SK-N-SH treated with all-trans-retinoic acid at 6 μM for 48 hours (cell line): Measurements from ENCODE around the gene CDK5R1.

ENCODE experiments used
- ATAC-seq: fragments of 200-7000 bp; cut with Tn5 transposase; 3 replicates; pipeline ENCODE4 v1.9.1; 2020; ENCODE audit warnings: mild to moderate bottlenecking, moderate library complexity
- ARNTL ChIP-seq: fragments of 450-650 bp; formaldehyde crosslinking; IDR thresholded peaks from 2 replicates; pipeline ENCODE4 v1.5.0; 2020; ENCODE audit warnings: low read depth, mild to moderate bottlenecking, moderate library complexity, borderline replicate concordance
- BACH2 ChIP-seq: fragments of 250-450 bp; sonication (Bioruptor Pico); IDR thresholded peaks from 2 replicates; pipeline ENCODE4 v1.9.0; 2021; ENCODE audit warnings: mild to moderate bottlenecking, borderline replicate concordance
- CSDC2 ChIP-seq: fragments of 250-450 bp; sonication (Bioruptor Pico); IDR thresholded peaks from 2 replicates; pipeline ENCODE4 v1.5.0; 2020; ENCODE audit warnings: mild to moderate bottlenecking, moderate library complexity
- ESRRG ChIP-seq: fragments of 250-450 bp; sonication (Bioruptor Pico); IDR thresholded peaks from 2 replicates; pipeline ENCODE4 v1.6.1; 2021; ENCODE audit warnings: mild to moderate bottlenecking
- ISL1 ChIP-seq: fragments of 250-450 bp; sonication (Bioruptor Pico); IDR thresholded peaks from 2 replicates; pipeline ENCODE4 v2.1.2; 2022; ENCODE audit warnings: mild to moderate bottlenecking, moderate library complexity
- OSR1 ChIP-seq: fragments of 250-450 bp; sonication (Bioruptor Pico); IDR thresholded peaks from 2 replicates; pipeline ENCODE4 v1.8.0; 2022; ENCODE audit warnings: moderate library complexity, mild to moderate bottlenecking, inconsistent platforms
- PPARA ChIP-seq: fragments of 250-450 bp; sonication (Bioruptor Pico); IDR thresholded peaks from 2 replicates; pipeline ENCODE4 v1.5.0; 2020; ENCODE audit warnings: mild to moderate bottlenecking, borderline replicate concordance
- RARB ChIP-seq: fragments of 250-450 bp; sonication (Bioruptor Pico); IDR thresholded peaks from 2 replicates; pipeline ENCODE4 v1.8.0; 2021; ENCODE audit warnings: mild to moderate bottlenecking, moderate library complexity
- SNAI2 ChIP-seq: fragments of 250-450 bp; sonication (Bioruptor Pico); IDR thresholded peaks from 2 replicates; pipeline ENCODE4 v1.5.0; 2020; ENCODE audit warnings: mild to moderate bottlenecking, moderate library complexity
- TCF4 ChIP-seq: fragments of 250-450 bp; sonication (Bioruptor Pico); IDR thresholded peaks from 2 replicates; pipeline ENCODE4 v1.8.0; 2021; ENCODE audit warnings: mild to moderate bottlenecking, moderate library complexity, borderline replicate concordance
- TOX ChIP-seq: fragments of 250-450 bp; sonication (Bioruptor Pico); IDR thresholded peaks from 2 replicates; pipeline ENCODE4 v1.8.0; 2021; ENCODE audit warnings: mild to moderate bottlenecking, moderate library complexity, borderline replicate concordance
- ZC3H10 ChIP-seq: fragments of 250-450 bp; sonication (Bioruptor Pico); IDR thresholded peaks from 2 replicates; pipeline ENCODE4 v1.5.1; 2021; ENCODE audit warnings: mild to moderate bottlenecking, moderate library complexity
- ZFP3 ChIP-seq: fragments of 250-450 bp; sonication (Bioruptor Pico); IDR thresholded peaks from 2 replicates; pipeline ENCODE4 v1.5.0; 2020; ENCODE audit warnings: mild to moderate bottlenecking, moderate library complexity
- ZFP30 ChIP-seq: fragments of 450-650 bp; formaldehyde crosslinking; IDR thresholded peaks from 2 replicates; pipeline ENCODE4 v1.5.0; 2022; ENCODE audit warnings: mild to moderate bottlenecking, moderate library complexity
- ZNF565 ChIP-seq: fragments of 450-650 bp; formaldehyde crosslinking; conservative IDR thresholded peaks from 2 replicates; pipeline ENCODE4 v1.5.0; 2020; ENCODE audit warnings: low read depth, mild to moderate bottlenecking, moderate library complexity
- ZNF70 ChIP-seq: fragments of 450-650 bp; formaldehyde crosslinking; IDR thresholded peaks from 2 replicates; pipeline ENCODE4 v1.5.0; 2020; ENCODE audit warnings: mild to moderate bottlenecking, moderate library complexity
- ZNF8 ChIP-seq: fragments of 450-650 bp; formaldehyde crosslinking; IDR thresholded peaks from 2 replicates; pipeline ENCODE4 v1.5.0; 2020; ENCODE audit warnings: mild to moderate bottlenecking, moderate library complexity
- TF ChIP-seq, protein P1 (sequence below): fragments of 250-450 bp; sonication (Bioruptor Pico); IDR thresholded peaks from 2 replicates; pipeline ENCODE4 v1.8.0; 2021; ENCODE audit warnings: low read depth, mild to moderate bottlenecking, moderate library complexity, borderline replicate concordance
- TF ChIP-seq, protein P2 (sequence below): fragments of 250-450 bp; sonication (Bioruptor Pico); IDR thresholded peaks from 2 replicates; pipeline ENCODE4 v1.8.0; 2020; ENCODE audit warnings: mild to moderate bottlenecking, moderate library complexity, borderline replicate concordance
- TF ChIP-seq, protein P3 (sequence below): fragments of 250-450 bp; sonication (Bioruptor Pico); IDR thresholded peaks from 2 replicates; pipeline ENCODE4 v1.5.0; 2020; ENCODE audit warnings: mild to moderate bottlenecking, moderate library complexity
- TF ChIP-seq, protein P4 (sequence below): fragments of 250-450 bp; sonication (Bioruptor Pico); IDR thresholded peaks from 2 replicates; pipeline ENCODE4 v1.5.1; 2020; ENCODE audit warnings: low read depth, mild to moderate bottlenecking, moderate library complexity
- TF ChIP-seq, protein P5 (sequence below): fragments of 250-450 bp; sonication (Bioruptor Pico); IDR thresholded peaks from 2 replicates; pipeline ENCODE4 v1.5.1; 2021; ENCODE audit warnings: mild to moderate bottlenecking, moderate library complexity

CDK5R1 gene

DNA sequence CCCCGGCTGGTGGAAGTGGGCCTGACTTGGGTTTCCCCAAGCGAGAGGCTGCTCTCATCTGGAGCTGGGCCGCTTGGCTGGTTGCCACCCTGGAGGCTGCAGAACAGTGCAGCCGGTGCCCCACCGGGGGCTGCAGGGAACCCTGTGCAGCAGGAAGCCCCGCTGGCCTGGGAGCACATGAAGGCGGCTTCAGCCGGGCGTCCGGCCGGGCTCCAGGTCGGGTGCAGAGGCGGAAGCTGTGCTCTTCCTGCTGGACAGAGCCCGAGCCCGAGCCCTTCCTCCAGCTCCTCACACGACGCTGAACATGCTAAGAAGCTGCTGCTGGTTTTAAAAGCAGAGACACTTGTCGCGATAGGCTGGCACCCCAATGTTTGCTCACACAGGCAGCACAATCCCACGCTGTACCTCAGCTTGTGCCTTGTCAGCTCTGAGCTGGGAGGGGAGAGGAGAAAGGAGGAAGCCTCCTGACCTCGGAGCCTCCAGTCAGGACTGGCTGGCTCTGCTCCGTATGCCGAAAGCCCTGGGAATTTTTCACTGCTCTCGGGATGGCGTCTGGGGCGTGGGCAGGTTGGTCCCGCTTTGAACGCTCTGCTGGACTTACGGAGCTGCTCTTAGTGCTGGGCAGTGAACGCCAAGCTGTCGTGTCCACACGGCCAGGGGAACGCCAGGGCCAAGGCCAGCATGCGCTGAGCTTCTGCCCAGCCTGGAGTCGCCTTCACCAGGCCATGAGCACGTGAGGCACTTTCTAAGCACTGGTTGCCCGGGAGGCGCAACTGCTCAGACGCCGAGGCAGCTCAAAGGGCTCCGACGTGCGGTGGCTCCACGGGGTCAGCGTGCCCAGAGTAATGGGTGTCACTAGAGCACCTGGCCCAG, 8.8 kb downstream of the CDK5R1 start:
- peak; percentile 48 for ATAC-seq
- TF ChIP-seq, protein P1, sequence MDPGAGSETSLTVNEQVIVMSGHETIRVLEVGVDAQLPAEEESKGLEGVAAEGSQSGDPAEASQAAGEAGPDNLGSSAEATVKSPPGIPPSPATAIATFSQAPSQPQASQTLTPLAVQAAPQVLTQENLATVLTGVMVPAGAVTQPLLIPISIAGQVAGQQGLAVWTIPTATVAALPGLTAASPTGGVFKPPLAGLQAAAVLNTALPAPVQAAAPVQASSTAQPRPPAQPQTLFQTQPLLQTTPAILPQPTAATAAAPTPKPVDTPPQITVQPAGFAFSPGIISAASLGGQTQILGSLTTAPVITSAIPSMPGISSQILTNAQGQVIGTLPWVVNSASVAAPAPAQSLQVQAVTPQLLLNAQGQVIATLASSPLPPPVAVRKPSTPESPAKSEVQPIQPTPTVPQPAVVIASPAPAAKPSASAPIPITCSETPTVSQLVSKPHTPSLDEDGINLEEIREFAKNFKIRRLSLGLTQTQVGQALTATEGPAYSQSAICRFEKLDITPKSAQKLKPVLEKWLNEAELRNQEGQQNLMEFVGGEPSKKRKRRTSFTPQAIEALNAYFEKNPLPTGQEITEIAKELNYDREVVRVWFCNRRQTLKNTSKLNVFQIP (CRISPR knock-in tag), result no peak
- TF ChIP-seq RARB (CRISPR knock-in tag) (no peak), ESRRG (CRISPR knock-in tag) (no peak), ZNF565 (no peak; the same call in 1 of the 2 replicates), ZNF70 (CRISPR knock-in tag) (no peak), ZC3H10 (CRISPR knock-in tag) (no peak), ISL1 (no peak), ZFP30 (CRISPR knock-in tag) (no peak), PPARA (CRISPR knock-in tag) (no peak), BACH2 (CRISPR knock-in tag) (no peak), OSR1 (CRISPR knock-in tag) (no peak), CSDC2 (CRISPR knock-in tag) (no peak), ARNTL (no peak), TOX (no peak), ZFP3 (no peak), TCF4 (CRISPR knock-in tag) (no peak), SNAI2 (CRISPR knock-in tag) (no peak)
- TF ChIP-seq, protein P2, sequence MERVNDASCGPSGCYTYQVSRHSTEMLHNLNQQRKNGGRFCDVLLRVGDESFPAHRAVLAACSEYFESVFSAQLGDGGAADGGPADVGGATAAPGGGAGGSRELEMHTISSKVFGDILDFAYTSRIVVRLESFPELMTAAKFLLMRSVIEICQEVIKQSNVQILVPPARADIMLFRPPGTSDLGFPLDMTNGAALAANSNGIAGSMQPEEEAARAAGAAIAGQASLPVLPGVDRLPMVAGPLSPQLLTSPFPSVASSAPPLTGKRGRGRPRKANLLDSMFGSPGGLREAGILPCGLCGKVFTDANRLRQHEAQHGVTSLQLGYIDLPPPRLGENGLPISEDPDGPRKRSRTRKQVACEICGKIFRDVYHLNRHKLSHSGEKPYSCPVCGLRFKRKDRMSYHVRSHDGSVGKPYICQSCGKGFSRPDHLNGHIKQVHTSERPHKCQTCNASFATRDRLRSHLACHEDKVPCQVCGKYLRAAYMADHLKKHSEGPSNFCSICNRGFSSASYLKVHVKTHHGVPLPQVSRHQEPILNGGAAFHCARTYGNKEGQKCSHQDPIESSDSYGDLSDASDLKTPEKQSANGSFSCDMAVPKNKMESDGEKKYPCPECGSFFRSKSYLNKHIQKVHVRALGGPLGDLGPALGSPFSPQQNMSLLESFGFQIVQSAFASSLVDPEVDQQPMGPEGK (CRISPR knock-in tag), result no peak
- TF ChIP-seq, protein P3, sequence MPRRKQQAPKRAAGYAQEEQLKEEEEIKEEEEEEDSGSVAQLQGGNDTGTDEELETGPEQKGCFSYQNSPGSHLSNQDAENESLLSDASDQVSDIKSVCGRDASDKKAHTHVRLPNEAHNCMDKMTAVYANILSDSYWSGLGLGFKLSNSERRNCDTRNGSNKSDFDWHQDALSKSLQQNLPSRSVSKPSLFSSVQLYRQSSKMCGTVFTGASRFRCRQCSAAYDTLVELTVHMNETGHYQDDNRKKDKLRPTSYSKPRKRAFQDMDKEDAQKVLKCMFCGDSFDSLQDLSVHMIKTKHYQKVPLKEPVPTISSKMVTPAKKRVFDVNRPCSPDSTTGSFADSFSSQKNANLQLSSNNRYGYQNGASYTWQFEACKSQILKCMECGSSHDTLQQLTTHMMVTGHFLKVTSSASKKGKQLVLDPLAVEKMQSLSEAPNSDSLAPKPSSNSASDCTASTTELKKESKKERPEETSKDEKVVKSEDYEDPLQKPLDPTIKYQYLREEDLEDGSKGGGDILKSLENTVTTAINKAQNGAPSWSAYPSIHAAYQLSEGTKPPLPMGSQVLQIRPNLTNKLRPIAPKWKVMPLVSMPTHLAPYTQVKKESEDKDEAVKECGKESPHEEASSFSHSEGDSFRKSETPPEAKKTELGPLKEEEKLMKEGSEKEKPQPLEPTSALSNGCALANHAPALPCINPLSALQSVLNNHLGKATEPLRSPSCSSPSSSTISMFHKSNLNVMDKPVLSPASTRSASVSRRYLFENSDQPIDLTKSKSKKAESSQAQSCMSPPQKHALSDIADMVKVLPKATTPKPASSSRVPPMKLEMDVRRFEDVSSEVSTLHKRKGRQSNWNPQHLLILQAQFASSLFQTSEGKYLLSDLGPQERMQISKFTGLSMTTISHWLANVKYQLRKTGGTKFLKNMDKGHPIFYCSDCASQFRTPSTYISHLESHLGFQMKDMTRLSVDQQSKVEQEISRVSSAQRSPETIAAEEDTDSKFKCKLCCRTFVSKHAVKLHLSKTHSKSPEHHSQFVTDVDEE (CRISPR knock-in tag), result no peak
- TF ChIP-seq, protein P4, sequence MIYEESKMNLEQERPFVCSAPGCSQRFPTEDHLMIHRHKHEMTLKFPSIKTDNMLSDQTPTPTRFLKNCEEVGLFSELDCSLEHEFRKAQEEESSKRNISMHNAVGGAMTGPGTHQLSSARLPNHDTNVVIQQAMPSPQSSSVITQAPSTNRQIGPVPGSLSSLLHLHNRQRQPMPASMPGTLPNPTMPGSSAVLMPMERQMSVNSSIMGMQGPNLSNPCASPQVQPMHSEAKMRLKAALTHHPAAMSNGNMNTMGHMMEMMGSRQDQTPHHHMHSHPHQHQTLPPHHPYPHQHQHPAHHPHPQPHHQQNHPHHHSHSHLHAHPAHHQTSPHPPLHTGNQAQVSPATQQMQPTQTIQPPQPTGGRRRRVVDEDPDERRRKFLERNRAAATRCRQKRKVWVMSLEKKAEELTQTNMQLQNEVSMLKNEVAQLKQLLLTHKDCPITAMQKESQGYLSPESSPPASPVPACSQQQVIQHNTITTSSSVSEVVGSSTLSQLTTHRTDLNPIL, result no peak

DNA sequence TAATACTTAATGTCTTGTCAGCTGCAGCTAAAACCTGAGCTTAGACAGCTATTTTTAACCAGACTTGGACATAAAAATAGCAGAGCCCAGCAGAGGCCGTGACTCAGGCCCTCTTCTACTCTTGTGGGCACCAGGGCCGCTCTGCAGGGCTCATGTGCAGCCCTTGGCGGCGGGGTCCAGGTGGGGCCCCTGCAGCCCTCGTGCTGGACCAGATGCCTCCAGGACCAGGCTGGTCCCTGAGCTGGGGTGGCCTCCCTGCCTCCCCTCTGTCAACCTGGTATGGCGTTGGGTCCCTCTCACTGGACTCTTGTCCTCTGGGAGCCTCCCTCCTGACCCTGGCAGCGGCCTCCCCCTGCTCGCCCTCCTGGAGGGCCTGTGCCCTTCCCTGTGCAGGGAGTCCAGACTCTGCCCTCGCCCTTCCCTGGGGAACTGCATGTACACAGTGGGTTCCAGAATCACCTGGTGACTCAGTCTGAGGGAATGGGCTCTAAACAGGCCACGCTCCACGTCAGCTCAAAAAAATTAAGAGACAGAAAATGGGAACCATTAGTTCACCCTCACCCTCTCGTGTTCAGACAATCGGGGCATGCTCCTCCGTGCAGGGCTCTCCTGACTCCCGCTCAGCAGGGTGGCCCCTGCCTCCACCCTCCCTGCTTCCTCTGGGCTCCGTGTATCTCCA, 9.7 kb downstream of the CDK5R1 start:
- TF ChIP-seq ISL1 (no peak), ARNTL (no peak), ZNF565 (no peak), ZFP3 (no peak), ZC3H10 (CRISPR knock-in tag) (no peak), SNAI2 (CRISPR knock-in tag) (no peak), ZNF8 (CRISPR knock-in tag) (no peak), ESRRG (CRISPR knock-in tag) (no peak), ZFP30 (CRISPR knock-in tag) (no peak), CSDC2 (CRISPR knock-in tag) (no peak)
- TF ChIP-seq, protein P2 (CRISPR knock-in tag), result no peak
- TF ChIP-seq, protein P1 (CRISPR knock-in tag), result no peak
- TF ChIP-seq, protein P5, sequence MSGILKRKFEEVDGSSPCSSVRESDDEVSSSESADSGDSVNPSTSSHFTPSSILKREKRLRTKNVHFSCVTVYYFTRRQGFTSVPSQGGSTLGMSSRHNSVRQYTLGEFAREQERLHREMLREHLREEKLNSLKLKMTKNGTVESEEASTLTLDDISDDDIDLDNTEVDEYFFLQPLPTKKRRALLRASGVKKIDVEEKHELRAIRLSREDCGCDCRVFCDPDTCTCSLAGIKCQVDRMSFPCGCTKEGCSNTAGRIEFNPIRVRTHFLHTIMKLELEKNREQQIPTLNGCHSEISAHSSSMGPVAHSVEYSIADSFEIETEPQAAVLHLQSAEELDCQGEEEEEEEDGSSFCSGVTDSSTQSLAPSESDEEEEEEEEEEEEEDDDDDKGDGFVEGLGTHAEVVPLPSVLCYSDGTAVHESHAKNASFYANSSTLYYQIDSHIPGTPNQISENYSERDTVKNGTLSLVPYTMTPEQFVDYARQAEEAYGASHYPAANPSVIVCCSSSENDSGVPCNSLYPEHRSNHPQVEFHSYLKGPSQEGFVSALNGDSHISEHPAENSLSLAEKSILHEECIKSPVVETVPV (CRISPR knock-in tag), result no peak
- ATAC-seq, result peak; percentile 73
